HL-60 (cell line): Measurements from ENCODE around the gene SYCP2.
"Not testable (repeated sequence)": the region's sequence is repeated elsewhere in the genome, so short reads cannot be mapped to it uniquely, and the experiment has no call there.

Source experiments
- GABPA ChIP-seq: IDR thresholded peaks from 2 replicates; pipeline ENCODE4 v1.6.1; 2012; ENCODE audit warnings: low read depth
- POLR2AphosphoS5 ChIP-seq: IDR thresholded peaks from 2 replicates; pipeline ENCODE4 v1.6.1; 2012; ENCODE audit warnings: low read depth
- TF ChIP-seq, protein P1 (sequence below): IDR thresholded peaks from one replicate; pipeline ENCODE4 v1.5.1; 2011; ENCODE audit warnings: low read length, control low read depth, inconsistent platforms; ENCODE audit not compliant: insufficient read depth
- TF ChIP-seq, protein P2 (sequence below): IDR thresholded peaks from 2 replicates; pipeline ENCODE4 v1.6.1; 2012; ENCODE audit warnings: low read depth; ENCODE audit not compliant: insufficient replicate concordance

DNA sequence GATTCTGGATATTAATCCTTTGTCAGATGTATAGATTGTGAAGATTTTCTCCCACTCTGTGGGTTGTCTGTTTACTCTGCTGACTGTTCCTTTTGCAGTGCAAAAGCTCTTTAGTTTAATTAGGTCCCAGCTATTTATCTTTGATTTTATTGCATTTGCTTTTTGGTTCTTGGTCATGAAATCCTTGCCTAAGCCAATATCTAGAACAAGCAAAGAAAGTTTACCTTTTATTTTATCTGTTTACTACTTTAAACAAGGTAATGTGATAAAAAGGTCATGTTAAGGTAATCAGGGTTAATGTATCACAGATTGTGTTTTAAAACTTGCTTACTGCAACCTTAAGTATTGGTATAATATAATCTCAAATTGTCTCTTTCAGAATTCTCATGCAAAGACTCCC lies 24.1 kb upstream of the SYCP2 start:
- not testable (repeated sequence) for TF ChIP-seq GABPA, POLR2AphosphoS5
- TF ChIP-seq, protein P1, sequence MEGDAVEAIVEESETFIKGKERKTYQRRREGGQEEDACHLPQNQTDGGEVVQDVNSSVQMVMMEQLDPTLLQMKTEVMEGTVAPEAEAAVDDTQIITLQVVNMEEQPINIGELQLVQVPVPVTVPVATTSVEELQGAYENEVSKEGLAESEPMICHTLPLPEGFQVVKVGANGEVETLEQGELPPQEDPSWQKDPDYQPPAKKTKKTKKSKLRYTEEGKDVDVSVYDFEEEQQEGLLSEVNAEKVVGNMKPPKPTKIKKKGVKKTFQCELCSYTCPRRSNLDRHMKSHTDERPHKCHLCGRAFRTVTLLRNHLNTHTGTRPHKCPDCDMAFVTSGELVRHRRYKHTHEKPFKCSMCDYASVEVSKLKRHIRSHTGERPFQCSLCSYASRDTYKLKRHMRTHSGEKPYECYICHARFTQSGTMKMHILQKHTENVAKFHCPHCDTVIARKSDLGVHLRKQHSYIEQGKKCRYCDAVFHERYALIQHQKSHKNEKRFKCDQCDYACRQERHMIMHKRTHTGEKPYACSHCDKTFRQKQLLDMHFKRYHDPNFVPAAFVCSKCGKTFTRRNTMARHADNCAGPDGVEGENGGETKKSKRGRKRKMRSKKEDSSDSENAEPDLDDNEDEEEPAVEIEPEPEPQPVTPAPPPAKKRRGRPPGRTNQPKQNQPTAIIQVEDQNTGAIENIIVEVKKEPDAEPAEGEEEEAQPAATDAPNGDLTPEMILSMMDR = not testable (repeated sequence)
- TF ChIP-seq, protein P2, sequence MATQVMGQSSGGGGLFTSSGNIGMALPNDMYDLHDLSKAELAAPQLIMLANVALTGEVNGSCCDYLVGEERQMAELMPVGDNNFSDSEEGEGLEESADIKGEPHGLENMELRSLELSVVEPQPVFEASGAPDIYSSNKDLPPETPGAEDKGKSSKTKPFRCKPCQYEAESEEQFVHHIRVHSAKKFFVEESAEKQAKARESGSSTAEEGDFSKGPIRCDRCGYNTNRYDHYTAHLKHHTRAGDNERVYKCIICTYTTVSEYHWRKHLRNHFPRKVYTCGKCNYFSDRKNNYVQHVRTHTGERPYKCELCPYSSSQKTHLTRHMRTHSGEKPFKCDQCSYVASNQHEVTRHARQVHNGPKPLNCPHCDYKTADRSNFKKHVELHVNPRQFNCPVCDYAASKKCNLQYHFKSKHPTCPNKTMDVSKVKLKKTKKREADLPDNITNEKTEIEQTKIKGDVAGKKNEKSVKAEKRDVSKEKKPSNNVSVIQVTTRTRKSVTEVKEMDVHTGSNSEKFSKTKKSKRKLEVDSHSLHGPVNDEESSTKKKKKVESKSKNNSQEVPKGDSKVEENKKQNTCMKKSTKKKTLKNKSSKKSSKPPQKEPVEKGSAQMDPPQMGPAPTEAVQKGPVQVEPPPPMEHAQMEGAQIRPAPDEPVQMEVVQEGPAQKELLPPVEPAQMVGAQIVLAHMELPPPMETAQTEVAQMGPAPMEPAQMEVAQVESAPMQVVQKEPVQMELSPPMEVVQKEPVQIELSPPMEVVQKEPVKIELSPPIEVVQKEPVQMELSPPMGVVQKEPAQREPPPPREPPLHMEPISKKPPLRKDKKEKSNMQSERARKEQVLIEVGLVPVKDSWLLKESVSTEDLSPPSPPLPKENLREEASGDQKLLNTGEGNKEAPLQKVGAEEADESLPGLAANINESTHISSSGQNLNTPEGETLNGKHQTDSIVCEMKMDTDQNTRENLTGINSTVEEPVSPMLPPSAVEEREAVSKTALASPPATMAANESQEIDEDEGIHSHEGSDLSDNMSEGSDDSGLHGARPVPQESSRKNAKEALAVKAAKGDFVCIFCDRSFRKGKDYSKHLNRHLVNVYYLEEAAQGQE = not testable (repeated sequence)
